HEK293 (cell line): ENCODE measurements around the gene ABHD17A.

Experiments
- CTCF ChIA-PET: fragments of 350-600 bp; formaldehyde crosslinking; extraction: SDS; loops from one replicate; lab custom pipeline; 2021; ENCODE audit warnings: antibody characterized with exemption; lab: Yijun Ruan, JAX
- POLR2A ChIA-PET: fragments of 300-600 bp; formaldehyde crosslinking; extraction: SDS; loops from one replicate; lab custom pipeline; 2020; ENCODE audit warnings: antibody characterized with exemption, inconsistent platforms; lab: Yijun Ruan, JAX
- H3K27ac ChIP-seq: fragments of 200-500 bp; sonication (Bioruptor generic); 2 replicates; pipeline ENCODE4 v1.5.1; 2014; ENCODE audit warnings: low read depth, low read length, control low read depth, inconsistent platforms; ENCODE audit errors: extremely low read depth
- H3K36me3 ChIP-seq, 2 experiments: fragments of 200-500 bp in 1 of 2; sonication (Bioruptor generic) in 1 of 2; 1 replicate in 1 of 2; 2 replicates in 1 of 2; pipeline ENCODE4 v1.5.1; 2014 to 2017; ENCODE audit warnings: inconsistent platforms in 2 of 2, low read length in 2 of 2; ENCODE audit not compliant: control insufficient read depth in 2 of 2, insufficient read depth in 1 of 2
- H3K4me1 ChIP-seq: fragments of 200-500 bp; sonication (Bioruptor generic); 2 replicates; pipeline ENCODE4 v1.5.1; 2014; ENCODE audit warnings: mild to moderate bottlenecking, low read length, inconsistent platforms; ENCODE audit not compliant: control insufficient read depth, insufficient read depth
- H3K4me3 ChIP-seq: 2 replicates; pipeline ENCODE4 v1.5.1; 2011; ENCODE audit warnings: low read depth, mild to moderate bottlenecking, control low read depth, low read length, moderate library complexity
- H3K9me3 ChIP-seq: fragments of 200-500 bp; sonication (Bioruptor generic); 2 replicates; pipeline ENCODE4 v1.5.1; 2014; ENCODE audit warnings: low read depth, low read length, inconsistent platforms; ENCODE audit not compliant: control insufficient read depth, insufficient read depth
- CTCF ChIP-seq: fragments of 450-650 bp; formaldehyde crosslinking; IDR thresholded peaks from 2 replicates; pipeline ENCODE4 v1.5.1; 2016; ENCODE audit warnings: missing biosample characterization, missing genetic modification characterization
- HOXA7 ChIP-seq: sonication (generic); formaldehyde crosslinking; IDR thresholded peaks from 2 replicates; pipeline ENCODE4 v1.8.1; 2022; ENCODE audit warnings: missing genetic modification reagents, borderline replicate concordance
- KLF1 ChIP-seq: fragments of 450-650 bp; formaldehyde crosslinking; IDR thresholded peaks from 2 replicates; pipeline ENCODE4 v1.5.1; 2016; ENCODE audit warnings: missing biosample characterization, missing genetic modification characterization
- KLF10 ChIP-seq: fragments of 450-650 bp; IDR thresholded peaks from 2 replicates; pipeline ENCODE4 v1.5.1; 2018; ENCODE audit warnings: missing biosample characterization, mild to moderate bottlenecking, missing genetic modification characterization
- KLF7 ChIP-seq: fragments of 450-650 bp; formaldehyde crosslinking; IDR thresholded peaks from 2 replicates; pipeline ENCODE4 v1.5.1; 2016; ENCODE audit warnings: missing biosample characterization, missing genetic modification characterization, borderline replicate concordance
- MYNN ChIP-seq: fragments of 450-650 bp; formaldehyde crosslinking; IDR thresholded peaks from 2 replicates; pipeline ENCODE4 v1.5.1; 2016; ENCODE audit warnings: missing biosample characterization, missing genetic modification characterization, borderline replicate concordance
- REPIN1 ChIP-seq: fragments of 450-650 bp; formaldehyde crosslinking; IDR thresholded peaks from 2 replicates; pipeline ENCODE4 v1.5.1; 2017; ENCODE audit warnings: missing biosample characterization, missing genetic modification characterization, low read depth
- SCRT1 ChIP-seq: fragments of 450-650 bp; formaldehyde crosslinking; IDR thresholded peaks from 2 replicates; pipeline ENCODE4 v1.5.1; 2016; ENCODE audit warnings: missing biosample characterization, missing genetic modification characterization, borderline replicate concordance
- ZBTB17 ChIP-seq: fragments of 450-650 bp; formaldehyde crosslinking; IDR thresholded peaks from 2 replicates; pipeline ENCODE4 v1.5.1; 2016; ENCODE audit warnings: missing biosample characterization, missing genetic modification characterization
- ZEB2 ChIP-seq: fragments of 450-650 bp; formaldehyde crosslinking; IDR thresholded peaks from 2 replicates; pipeline ENCODE4 v1.5.1; 2016; ENCODE audit warnings: missing biosample characterization, missing genetic modification characterization
- ZNF19 ChIP-seq: fragments of 450-650 bp; formaldehyde crosslinking; IDR thresholded peaks from 2 replicates; pipeline ENCODE4; 2016; ENCODE audit warnings: missing biosample characterization, missing genetic modification characterization, low read depth
- ZNF391 ChIP-seq: fragments of 450-650 bp; formaldehyde crosslinking; IDR thresholded peaks from 2 replicates; pipeline ENCODE4 v1.5.1; 2016; ENCODE audit warnings: low read depth, missing biosample characterization, missing genetic modification characterization, borderline replicate concordance
- ZNF510 ChIP-seq: fragments of 450-650 bp; formaldehyde crosslinking; IDR thresholded peaks from 2 replicates; pipeline ENCODE4 v1.5.1; 2018; ENCODE audit warnings: mild to moderate bottlenecking, missing genetic modification characterization, missing biosample characterization; ENCODE audit not compliant: insufficient replicate concordance
- ZNF654 ChIP-seq: fragments of 450-650 bp; formaldehyde crosslinking; IDR thresholded peaks from 2 replicates; pipeline ENCODE4 v1.5.1; 2016; ENCODE audit warnings: low read depth, missing biosample characterization, missing genetic modification characterization
- ZSCAN18 ChIP-seq: fragments of 450-650 bp; formaldehyde crosslinking; IDR thresholded peaks from 2 replicates; pipeline ENCODE4 v1.5.1; 2016; ENCODE audit warnings: missing biosample characterization, missing genetic modification characterization
- TF ChIP-seq, protein P1 (sequence below): fragments of 450-650 bp; formaldehyde crosslinking; IDR thresholded peaks from 2 replicates; pipeline ENCODE4 v1.5.1; 2017; ENCODE audit warnings: missing biosample characterization, missing genetic modification characterization
- TF ChIP-seq, protein P2 (sequence below): fragments of 450-650 bp; formaldehyde crosslinking; optimal IDR thresholded peaks from 2 replicates; pipeline ENCODE3; 2016; ENCODE audit warnings: missing biosample characterization, mild to moderate bottlenecking, missing genetic modification characterization
- TF ChIP-seq, protein P3 (sequence below): fragments of 450-650 bp; formaldehyde crosslinking; IDR thresholded peaks from 2 replicates; pipeline ENCODE4 v1.5.1; 2016; ENCODE audit warnings: missing biosample characterization, missing genetic modification characterization, borderline replicate concordance
- TF ChIP-seq, protein P4 (sequence below): fragments of 450-650 bp; formaldehyde crosslinking; conservative IDR thresholded peaks from 2 replicates; pipeline ENCODE4 v1.5.1; 2016; ENCODE audit warnings: low read depth, missing biosample characterization, missing genetic modification characterization

The ABHD17A gene

DNA sequence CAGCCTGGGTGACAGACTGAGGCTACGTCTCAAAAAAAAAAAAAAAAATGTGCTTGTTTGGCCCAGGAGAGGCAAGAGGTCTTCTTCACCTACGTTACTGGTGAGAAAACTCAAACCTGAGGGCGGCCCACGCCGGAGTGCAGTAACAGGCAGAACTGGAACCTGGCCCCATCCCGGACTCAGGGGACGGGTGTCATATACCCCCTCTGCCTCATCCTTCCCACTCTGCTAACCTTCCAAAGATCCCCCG is 19.5 kb upstream of the ABHD17A start (continued):
- no peak for TF ChIP-seq ZNF654 (tag by site-specific recombination)
- TF ChIP-seq ZNF391 (tag by site-specific recombination) = peak; percentile 86
- TF ChIP-seq ZSCAN18 (tag by site-specific recombination) = no peak
- TF ChIP-seq ZBTB17 (tag by site-specific recombination) = no peak

DNA sequence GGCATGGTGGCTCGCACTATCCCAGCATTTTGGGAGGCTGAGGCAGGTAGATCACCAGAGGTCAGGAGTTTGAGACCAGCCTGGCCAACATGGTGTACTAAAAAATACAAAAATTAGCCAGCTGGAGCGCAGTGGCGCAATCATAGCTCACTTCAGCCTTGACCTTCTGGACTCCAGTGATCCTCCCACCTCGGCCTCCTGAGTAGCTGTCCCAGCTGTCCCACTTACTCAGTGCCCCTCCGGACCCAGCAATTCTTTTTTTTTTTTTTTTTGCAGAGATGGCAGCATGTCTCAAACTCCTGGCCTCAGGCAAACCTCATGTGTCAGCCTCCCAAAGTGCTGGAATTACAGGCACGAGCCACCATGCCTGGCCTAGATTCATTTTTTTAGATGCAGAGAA is 17.6 kb upstream of the ABHD17A start:
- CTCF ChIA-PET = interaction anchor here (0.6 kb wide), 2 partner anchors 48 to 615 kb away, joined by 3 to 4 read pairs; no protein-coding TSS in a partner anchor
- TF ChIP-seq, protein P1, sequence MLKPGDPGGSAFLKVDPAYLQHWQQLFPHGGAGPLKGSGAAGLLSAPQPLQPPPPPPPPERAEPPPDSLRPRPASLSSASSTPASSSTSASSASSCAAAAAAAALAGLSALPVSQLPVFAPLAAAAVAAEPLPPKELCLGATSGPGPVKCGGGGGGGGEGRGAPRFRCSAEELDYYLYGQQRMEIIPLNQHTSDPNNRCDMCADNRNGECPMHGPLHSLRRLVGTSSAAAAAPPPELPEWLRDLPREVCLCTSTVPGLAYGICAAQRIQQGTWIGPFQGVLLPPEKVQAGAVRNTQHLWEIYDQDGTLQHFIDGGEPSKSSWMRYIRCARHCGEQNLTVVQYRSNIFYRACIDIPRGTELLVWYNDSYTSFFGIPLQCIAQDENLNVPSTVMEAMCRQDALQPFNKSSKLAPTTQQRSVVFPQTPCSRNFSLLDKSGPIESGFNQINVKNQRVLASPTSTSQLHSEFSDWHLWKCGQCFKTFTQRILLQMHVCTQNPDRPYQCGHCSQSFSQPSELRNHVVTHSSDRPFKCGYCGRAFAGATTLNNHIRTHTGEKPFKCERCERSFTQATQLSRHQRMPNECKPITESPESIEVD (tag by site-specific recombination) = no peak
- no peak for TF ChIP-seq MYNN (tag by site-specific recombination)
- TF ChIP-seq, protein P2, sequence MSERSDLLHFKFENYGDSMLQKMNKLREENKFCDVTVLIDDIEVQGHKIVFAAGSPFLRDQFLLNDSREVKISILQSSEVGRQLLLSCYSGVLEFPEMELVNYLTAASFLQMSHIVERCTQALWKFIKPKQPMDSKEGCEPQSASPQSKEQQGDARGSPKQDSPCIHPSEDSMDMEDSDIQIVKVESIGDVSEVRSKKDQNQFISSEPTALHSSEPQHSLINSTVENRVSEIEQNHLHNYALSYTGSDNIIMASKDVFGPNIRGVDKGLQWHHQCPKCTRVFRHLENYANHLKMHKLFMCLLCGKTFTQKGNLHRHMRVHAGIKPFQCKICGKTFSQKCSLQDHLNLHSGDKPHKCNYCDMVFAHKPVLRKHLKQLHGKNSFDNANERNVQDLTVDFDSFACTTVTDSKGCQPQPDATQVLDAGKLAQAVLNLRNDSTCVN (tag by site-specific recombination) = no peak
- Histone ChIP-seq H3K4me1 (peaks cover 2% of the 10 kb centered on the region; the same call in 1 of the 2 replicates), H3K27ac (no peak overlapping the region), H3K9me3 (no peaks in the 10 kb centered on the region), H3K36me3 (peaks cover 0 to 8% of the 10 kb centered on the region in 2 experiments; a peak in 2 of 3 replicates), H3K4me3 (no peak overlapping the region)
- POLR2A ChIA-PET = no interaction called here

DNA sequence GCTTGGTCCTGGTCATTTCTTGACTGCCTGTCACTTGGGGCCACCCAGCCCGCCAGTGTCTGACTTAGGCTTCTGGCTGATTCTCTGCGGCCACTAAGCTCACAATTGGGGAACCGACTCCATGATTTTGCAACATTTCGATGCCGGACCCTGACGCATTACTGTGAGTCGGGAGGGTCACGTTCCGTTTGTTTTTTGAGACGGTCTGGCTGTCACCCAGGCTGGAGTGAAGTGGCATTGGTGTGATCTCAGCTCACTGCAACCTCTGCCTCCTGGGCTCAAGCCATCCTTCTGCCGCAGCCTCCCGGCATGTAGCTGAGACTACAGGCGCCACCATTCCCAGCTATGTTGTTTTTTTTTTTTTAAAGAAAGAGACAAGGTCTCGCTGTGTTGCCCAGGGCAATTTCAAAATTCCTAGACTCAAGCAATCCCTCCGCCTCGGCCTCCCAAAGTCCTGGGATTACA is 16.7 kb upstream of the ABHD17A start:
- Histone ChIP-seq H3K27ac (no peak overlapping the region), H3K9me3 (no peaks in the 10 kb centered on the region), H3K36me3 (no peaks in the 10 kb centered on the region; a peak in 1 of 3 replicates), H3K4me1 (no peaks in the 10 kb centered on the region; the same call in 1 of the 2 replicates), H3K4me3 (no peak overlapping the region)
- POLR2A ChIA-PET = interaction anchor here (0.9 kb wide), 1 partner anchor 17 kb away, joined by 3 read pairs; the partner anchor contains the start of gene ABHD17A
- CTCF ChIA-PET = interaction anchor here (0.6 kb wide), 2 partner anchors 49 to 641 kb away, joined by 4 read pairs; no protein-coding TSS in a partner anchor
- TF ChIP-seq CTCF (tag by site-specific recombination) = no peak
- no peak for TF ChIP-seq ZNF19
- no peak for TF ChIP-seq ZBTB17 (tag by site-specific recombination)
- no peak for TF ChIP-seq KLF7 (tag by site-specific recombination)
- TF ChIP-seq ZNF510 (tag by site-specific recombination) = no peak
- no peak for TF ChIP-seq KLF10 (tag by site-specific recombination)
- TF ChIP-seq KLF1 (tag by site-specific recombination) = no peak
- no peak for TF ChIP-seq REPIN1 (tag by site-specific recombination)
- TF ChIP-seq SCRT1 (tag by site-specific recombination) = no peak
- no peak for TF ChIP-seq ZEB2 (tag by site-specific recombination)
- TF ChIP-seq, protein P3, sequence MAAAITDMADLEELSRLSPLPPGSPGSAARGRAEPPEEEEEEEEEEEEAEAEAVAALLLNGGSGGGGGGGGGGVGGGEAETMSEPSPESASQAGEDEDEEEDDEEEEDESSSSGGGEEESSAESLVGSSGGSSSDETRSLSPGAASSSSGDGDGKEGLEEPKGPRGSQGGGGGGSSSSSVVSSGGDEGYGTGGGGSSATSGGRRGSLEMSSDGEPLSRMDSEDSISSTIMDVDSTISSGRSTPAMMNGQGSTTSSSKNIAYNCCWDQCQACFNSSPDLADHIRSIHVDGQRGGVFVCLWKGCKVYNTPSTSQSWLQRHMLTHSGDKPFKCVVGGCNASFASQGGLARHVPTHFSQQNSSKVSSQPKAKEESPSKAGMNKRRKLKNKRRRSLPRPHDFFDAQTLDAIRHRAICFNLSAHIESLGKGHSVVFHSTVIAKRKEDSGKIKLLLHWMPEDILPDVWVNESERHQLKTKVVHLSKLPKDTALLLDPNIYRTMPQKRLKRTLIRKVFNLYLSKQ (tag by site-specific recombination) = no peak
- no peak for TF ChIP-seq HOXA7 (CRISPR knock-in tag)
- TF ChIP-seq, protein P4, sequence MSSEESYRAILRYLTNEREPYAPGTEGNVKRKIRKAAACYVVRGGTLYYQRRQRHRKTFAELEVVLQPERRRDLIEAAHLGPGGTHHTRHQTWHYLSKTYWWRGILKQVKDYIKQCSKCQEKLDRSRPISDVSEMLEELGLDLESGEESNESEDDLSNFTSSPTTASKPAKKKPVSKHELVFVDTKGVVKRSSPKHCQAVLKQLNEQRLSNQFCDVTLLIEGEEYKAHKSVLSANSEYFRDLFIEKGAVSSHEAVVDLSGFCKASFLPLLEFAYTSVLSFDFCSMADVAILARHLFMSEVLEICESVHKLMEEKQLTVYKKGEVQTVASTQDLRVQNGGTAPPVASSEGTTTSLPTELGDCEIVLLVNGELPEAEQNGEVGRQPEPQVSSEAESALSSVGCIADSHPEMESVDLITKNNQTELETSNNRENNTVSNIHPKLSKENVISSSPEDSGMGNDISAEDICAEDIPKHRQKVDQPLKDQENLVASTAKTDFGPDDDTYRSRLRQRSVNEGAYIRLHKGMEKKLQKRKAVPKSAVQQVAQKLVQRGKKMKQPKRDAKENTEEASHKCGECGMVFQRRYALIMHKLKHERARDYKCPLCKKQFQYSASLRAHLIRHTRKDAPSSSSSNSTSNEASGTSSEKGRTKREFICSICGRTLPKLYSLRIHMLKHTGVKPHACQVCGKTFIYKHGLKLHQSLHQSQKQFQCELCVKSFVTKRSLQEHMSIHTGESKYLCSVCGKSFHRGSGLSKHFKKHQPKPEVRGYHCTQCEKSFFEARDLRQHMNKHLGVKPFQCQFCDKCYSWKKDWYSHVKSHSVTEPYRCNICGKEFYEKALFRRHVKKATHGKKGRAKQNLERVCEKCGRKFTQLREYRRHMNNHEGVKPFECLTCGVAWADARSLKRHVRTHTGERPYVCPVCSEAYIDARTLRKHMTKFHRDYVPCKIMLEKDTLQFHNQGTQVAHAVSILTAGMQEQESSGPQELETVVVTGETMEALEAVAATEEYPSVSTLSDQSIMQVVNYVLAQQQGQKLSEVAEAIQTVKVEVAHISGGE (tag by site-specific recombination) = no peak
